Measurements from ENCODE around the gene UGT1A10. TPM values are rescaled to one million over a fixed set of nuclear protein-coding genes. Genes with fewer than 3 reads are reported as not detected.

Gene UGT1A10
- polyA plus RNA-seq, 1 donor from 2014 or later: not detected

DNA sequence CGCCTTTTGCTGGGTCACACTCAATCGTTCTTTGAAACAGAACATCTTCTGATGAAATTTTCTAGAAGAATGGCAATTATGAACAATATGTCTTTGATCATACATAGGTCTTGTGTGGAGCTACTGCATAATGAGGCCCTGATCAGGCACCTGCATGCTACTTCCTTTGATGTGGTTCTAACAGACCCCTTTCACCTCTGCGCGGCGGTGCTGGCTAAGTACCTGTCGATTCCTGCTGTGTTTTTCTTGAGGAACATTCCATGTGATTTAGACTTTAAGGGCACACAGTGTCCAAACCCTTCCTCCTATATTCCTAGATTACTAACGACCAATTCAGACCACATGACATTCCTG, 77.0 kb downstream of the UGT1A10 start:
- no peaks in the 10 kb centered on the region for H3K27me3 ChIP-seq (ENCODE audit: insufficient read depth, low read depth, low read length)
- H2AFZ ChIP-seq (ENCODE audit: low read depth, low read length): no peak overlapping the region
- H3F3A ChIP-seq (ENCODE audit: insufficient read depth, low read length, poor library complexity, severe bottlenecking): no peaks in the 10 kb centered on the region
- H3K9ac ChIP-seq (ENCODE audit: low read length): no peak overlapping the region
- H3K9me3 ChIP-seq (ENCODE audit: low read length): no peaks in the 10 kb centered on the region
- no peak overlapping the region for H3K4me3 ChIP-seq (ENCODE audit: low read length)
- no peak overlapping the region for H3K27ac ChIP-seq (ENCODE audit: low read length)
- no peaks in the 10 kb centered on the region for H3K9me2 ChIP-seq (ENCODE audit: insufficient read depth, low read length)
- no peaks in the 10 kb centered on the region for H3K79me2 ChIP-seq (replicated peaks; ENCODE audit: insufficient read depth, low read length)
- no peaks in the 10 kb centered on the region for H4K20me1 ChIP-seq (ENCODE audit: insufficient read depth)
- H3K36me3 ChIP-seq (ENCODE audit: insufficient read depth, low read length): no peaks in the 10 kb centered on the region
- TF ChIP-seq TAF1 (IDR thresholded peaks at IDR 0.05; ENCODE audit: low read depth) (no peak), MXI1 (conservative IDR thresholded peaks at IDR 0.05; ENCODE audit: poor library complexity, severe bottlenecking) (no peak), RAD21 (conservative IDR thresholded peaks at IDR 0.05) (no peak), SMC3 (conservative IDR thresholded peaks at IDR 0.05; ENCODE audit: poor library complexity) (no peak), EZH2 (IDR thresholded peaks at IDR 0.05; ENCODE audit: borderline replicate concordance, insufficient read depth, low read length, poor library complexity, severe bottlenecking) (no peak)
- TF ChIP-seq, protein P1, sequence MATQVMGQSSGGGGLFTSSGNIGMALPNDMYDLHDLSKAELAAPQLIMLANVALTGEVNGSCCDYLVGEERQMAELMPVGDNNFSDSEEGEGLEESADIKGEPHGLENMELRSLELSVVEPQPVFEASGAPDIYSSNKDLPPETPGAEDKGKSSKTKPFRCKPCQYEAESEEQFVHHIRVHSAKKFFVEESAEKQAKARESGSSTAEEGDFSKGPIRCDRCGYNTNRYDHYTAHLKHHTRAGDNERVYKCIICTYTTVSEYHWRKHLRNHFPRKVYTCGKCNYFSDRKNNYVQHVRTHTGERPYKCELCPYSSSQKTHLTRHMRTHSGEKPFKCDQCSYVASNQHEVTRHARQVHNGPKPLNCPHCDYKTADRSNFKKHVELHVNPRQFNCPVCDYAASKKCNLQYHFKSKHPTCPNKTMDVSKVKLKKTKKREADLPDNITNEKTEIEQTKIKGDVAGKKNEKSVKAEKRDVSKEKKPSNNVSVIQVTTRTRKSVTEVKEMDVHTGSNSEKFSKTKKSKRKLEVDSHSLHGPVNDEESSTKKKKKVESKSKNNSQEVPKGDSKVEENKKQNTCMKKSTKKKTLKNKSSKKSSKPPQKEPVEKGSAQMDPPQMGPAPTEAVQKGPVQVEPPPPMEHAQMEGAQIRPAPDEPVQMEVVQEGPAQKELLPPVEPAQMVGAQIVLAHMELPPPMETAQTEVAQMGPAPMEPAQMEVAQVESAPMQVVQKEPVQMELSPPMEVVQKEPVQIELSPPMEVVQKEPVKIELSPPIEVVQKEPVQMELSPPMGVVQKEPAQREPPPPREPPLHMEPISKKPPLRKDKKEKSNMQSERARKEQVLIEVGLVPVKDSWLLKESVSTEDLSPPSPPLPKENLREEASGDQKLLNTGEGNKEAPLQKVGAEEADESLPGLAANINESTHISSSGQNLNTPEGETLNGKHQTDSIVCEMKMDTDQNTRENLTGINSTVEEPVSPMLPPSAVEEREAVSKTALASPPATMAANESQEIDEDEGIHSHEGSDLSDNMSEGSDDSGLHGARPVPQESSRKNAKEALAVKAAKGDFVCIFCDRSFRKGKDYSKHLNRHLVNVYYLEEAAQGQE (IDR thresholded peaks at IDR 0.05; ENCODE audit: borderline replicate concordance): no peak
- TF ChIP-seq, protein P2, sequence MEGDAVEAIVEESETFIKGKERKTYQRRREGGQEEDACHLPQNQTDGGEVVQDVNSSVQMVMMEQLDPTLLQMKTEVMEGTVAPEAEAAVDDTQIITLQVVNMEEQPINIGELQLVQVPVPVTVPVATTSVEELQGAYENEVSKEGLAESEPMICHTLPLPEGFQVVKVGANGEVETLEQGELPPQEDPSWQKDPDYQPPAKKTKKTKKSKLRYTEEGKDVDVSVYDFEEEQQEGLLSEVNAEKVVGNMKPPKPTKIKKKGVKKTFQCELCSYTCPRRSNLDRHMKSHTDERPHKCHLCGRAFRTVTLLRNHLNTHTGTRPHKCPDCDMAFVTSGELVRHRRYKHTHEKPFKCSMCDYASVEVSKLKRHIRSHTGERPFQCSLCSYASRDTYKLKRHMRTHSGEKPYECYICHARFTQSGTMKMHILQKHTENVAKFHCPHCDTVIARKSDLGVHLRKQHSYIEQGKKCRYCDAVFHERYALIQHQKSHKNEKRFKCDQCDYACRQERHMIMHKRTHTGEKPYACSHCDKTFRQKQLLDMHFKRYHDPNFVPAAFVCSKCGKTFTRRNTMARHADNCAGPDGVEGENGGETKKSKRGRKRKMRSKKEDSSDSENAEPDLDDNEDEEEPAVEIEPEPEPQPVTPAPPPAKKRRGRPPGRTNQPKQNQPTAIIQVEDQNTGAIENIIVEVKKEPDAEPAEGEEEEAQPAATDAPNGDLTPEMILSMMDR (IDR thresholded peaks at IDR 0.05; ENCODE audit: poor library complexity, severe bottlenecking): no peak
- H3K4me2 ChIP-seq (ENCODE audit: low read length): no peak overlapping the region

DNA sequence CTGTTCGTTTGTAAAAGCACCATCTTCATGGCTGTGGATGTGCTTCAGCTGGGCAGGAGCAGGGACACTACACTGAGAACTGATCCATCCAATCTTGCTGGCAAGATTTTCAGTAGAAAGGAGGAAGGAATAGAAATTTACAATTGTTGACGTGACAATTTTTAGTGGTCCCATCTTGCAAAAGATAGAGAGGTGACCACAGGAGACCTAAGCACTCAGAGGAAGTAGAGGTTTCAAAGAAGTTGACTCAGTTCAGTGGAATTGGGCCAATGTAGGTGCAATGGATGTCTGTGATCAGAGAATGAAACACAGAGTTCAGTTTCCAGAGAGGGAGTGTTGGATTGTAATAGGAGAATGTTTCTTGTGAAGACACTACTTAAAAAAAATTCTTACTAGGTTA, 77.9 kb downstream of the UGT1A10 start:
- TF ChIP-seq EZH2 (IDR thresholded peaks at IDR 0.05; ENCODE audit: borderline replicate concordance, insufficient read depth, low read length, poor library complexity, severe bottlenecking): no peak
- TF ChIP-seq MXI1 (conservative IDR thresholded peaks at IDR 0.05; ENCODE audit: poor library complexity, severe bottlenecking): no peak
- TF ChIP-seq SMC3 (conservative IDR thresholded peaks at IDR 0.05; ENCODE audit: poor library complexity): no peak
- TF ChIP-seq, protein P1 (IDR thresholded peaks at IDR 0.05; ENCODE audit: borderline replicate concordance): no peak
- no peaks in the 10 kb centered on the region for H3K79me2 ChIP-seq (replicated peaks; ENCODE audit: insufficient read depth, low read length)
- H3K9ac ChIP-seq (ENCODE audit: low read length): no peak overlapping the region

More for the DNA sequence above, 77.9 kb downstream of the UGT1A10 start:
- no peaks in the 10 kb centered on the region for H3K9me2 ChIP-seq (ENCODE audit: insufficient read depth, low read length)
- no peak overlapping the region for H2AFZ ChIP-seq (ENCODE audit: low read depth, low read length)
- no peak overlapping the region for H3K27ac ChIP-seq (ENCODE audit: low read length)
- no peaks in the 10 kb centered on the region for H3F3A ChIP-seq (ENCODE audit: insufficient read depth, low read length, poor library complexity, severe bottlenecking)
- no peak overlapping the region for H3K4me3 ChIP-seq (ENCODE audit: low read length)
- no peaks in the 10 kb centered on the region for H4K20me1 ChIP-seq (ENCODE audit: insufficient read depth)
- H3K9me3 ChIP-seq (ENCODE audit: low read length): no peaks in the 10 kb centered on the region
- no peak overlapping the region for H3K4me2 ChIP-seq (ENCODE audit: low read length)
- H3K36me3 ChIP-seq (ENCODE audit: insufficient read depth, low read length): no peaks in the 10 kb centered on the region
- H3K27me3 ChIP-seq (ENCODE audit: insufficient read depth, low read depth, low read length): no peaks in the 10 kb centered on the region

Measured in neural cell (in vitro differentiated cells).